GM12801 (cell line): ENCODE results near the gene STAMBPL1.

ENCODE experiments used
- TF ChIP-seq, protein P1 (sequence below): IDR thresholded peaks from one replicate; pipeline ENCODE4 v1.5.1; 2011; ENCODE audit warnings: control low read depth; ENCODE audit not compliant: insufficient read length; ENCODE audit errors: extremely low read depth

The STAMBPL1 gene

DNA sequence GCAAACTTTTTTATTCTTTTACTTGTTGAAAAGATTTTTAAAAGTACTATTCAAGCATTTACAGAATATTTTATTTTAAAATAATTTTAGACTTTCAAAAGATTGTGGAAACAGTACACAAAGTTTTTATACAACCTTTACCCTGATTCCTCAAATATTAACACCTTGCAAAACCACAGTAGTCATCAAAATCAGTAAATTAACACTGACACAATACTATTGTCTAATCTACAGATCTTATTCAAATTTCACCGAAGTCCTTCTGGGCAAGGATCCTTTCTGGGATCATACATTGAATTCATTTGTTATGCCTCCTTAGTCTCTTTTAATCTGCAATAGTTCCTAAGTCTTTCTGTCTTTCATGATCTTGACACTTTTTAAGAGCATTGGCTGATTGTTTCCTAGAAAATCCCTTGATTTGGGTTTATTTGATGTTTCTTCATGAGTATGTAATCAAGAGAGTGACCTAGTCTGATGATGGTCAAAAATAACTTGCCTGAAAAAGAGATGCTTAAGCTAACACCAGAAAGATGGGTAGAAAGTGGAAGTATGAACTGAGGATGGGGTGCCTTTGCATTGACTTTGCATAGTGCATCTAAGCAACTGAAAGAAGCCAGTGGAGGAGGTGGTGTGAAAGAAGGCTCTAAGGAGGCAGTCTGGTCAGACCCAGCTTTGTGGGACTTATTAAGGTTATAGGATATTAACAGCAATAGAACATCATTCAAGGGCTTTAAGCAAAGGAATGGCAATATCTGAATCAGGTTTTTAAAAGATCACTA, 9.7 kb downstream of the STAMBPL1 start:
- TF ChIP-seq, protein P1, sequence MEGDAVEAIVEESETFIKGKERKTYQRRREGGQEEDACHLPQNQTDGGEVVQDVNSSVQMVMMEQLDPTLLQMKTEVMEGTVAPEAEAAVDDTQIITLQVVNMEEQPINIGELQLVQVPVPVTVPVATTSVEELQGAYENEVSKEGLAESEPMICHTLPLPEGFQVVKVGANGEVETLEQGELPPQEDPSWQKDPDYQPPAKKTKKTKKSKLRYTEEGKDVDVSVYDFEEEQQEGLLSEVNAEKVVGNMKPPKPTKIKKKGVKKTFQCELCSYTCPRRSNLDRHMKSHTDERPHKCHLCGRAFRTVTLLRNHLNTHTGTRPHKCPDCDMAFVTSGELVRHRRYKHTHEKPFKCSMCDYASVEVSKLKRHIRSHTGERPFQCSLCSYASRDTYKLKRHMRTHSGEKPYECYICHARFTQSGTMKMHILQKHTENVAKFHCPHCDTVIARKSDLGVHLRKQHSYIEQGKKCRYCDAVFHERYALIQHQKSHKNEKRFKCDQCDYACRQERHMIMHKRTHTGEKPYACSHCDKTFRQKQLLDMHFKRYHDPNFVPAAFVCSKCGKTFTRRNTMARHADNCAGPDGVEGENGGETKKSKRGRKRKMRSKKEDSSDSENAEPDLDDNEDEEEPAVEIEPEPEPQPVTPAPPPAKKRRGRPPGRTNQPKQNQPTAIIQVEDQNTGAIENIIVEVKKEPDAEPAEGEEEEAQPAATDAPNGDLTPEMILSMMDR, result no peak

DNA sequence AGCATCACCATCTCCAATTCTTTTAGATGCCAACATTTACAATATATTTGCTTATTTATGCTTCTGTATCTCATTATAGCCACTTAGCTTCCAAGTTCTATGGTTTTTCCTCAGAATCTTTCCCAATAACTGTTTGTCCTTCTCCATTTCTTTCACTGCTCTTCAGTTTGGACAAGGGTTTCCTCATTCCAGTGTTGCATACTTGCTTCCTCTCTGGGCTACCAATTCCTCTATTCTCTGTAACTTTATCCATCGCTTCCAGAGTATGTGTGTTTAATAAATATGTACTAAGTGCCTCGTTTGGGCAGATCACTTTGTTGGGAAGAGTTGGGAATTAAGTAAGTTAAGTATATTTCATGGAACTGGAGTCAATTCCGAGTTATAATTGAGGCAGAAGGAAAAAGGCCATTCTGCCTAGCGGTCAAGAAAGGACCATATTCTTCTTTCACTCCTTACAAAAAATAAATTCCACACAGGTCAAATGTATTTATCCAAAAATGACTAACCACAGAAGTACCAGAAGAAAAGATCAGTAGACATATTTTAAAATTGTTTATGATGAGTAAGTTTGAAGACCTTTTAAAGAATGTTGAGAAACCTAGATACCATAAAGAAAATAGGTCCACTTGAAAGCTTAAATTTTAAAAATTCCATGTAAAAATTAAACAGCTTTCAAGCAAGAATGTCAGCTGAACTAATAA, 10.8 kb downstream of the STAMBPL1 start:
- TF ChIP-seq, protein P1, result no peak

DNA sequence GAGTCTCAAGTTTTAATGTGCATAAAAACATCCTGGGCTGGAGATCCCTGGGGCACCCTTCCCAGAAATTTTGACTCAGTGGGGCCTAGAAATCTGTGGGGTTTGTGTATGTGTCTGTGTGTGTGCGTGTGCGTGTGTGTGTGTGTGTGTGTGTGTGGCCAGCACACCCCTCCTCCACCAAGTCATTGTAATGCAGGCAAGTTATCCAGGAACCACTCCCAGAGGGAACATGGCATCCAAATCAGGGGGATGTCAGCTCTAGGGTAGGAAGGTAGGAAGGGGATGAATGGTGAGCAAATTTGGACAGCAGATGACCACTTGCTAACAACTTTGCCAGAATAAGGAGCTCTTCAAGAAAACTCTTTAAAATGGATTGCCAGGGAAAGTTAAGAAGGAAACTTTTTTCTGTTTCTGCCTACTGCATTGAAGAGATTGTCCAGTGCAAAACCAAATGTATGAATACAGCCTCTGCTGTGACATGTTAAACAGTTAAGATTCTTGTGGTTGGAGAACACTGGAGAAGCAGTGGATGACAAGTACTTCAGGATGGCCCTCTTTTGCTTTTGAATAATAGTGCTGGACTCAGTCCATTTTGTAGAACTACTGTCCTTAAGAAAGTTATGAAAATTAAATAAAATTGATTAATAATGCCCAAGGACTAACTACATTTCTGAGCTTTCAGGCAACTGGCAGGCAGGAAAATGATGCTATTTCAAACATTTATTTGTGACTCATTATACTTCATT, 12.3 kb downstream of the STAMBPL1 start:
- TF ChIP-seq, protein P1, result no peak

DNA sequence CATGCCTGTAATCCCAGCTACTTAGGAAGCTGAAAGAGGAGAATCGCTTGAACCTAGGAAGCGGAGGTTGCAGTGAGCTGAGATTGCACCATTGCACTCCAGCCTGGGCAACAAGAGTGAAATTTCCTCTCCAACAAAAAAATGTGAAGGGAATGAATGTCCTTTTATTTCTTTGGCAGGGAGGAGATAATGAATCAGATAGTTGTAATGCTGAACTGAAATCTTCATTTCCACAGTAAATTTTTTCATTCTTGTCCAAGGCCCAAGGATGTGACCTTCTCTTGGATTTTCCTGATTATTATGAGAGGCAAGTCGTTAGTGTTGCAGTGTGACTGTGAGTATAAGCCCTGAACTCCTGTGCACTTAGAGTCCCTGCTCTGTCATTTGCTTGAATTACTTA, 13.6 kb downstream of the STAMBPL1 start:
- TF ChIP-seq, protein P1, result no peak

DNA sequence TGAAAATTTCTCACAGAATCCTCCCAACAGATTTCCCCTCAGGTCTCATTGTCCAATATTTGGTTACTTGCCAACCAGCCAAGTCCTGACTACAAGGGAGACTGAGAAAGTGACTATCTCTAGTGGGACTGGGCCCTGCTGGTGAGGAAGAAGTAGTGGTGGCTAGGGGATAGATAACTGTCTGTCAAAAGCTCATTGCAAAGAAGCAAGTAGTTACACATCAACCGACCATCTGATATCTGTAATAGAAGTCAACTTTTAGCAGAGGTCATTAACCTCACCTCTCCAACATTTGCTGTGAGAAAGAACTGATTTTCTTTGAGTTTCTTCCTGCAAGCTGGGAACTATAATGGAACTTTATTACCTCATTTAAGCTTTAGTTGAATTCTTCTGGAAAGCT, 15.2 kb downstream of the STAMBPL1 start:
- TF ChIP-seq, protein P1, result no peak

DNA sequence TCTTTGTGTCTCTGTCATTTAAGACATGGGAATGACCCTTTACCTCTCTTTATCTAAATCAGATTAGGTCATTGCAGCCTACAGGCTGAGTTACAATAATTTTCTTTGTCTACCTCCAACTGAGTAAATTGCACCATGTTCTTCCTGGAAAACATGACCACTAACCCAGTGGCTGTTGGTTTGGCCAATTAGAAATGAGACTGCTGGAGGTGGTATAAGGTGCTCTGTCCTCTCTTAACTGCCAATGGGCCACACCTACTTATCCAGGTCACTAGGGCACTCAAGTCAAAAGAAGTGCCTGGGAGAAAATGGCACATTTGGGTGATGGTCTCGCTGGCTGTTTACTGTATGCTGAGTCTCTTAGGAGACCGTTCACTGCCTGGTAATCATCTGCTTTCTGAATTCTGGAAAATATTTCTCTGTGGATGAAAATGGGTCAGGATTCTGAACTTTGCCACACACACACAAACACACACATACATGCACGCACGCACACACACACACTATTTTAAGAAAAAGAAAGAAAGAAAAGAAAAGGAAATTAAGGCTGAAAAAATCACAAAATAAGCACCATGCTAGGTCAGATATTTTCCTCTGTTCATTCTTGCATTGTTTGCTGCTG, 16.4 kb downstream of the STAMBPL1 start:
- TF ChIP-seq, protein P1, result no peak
